Measurements from ENCODE around the gene IFNL3.

The IFNL3 gene

DNA sequence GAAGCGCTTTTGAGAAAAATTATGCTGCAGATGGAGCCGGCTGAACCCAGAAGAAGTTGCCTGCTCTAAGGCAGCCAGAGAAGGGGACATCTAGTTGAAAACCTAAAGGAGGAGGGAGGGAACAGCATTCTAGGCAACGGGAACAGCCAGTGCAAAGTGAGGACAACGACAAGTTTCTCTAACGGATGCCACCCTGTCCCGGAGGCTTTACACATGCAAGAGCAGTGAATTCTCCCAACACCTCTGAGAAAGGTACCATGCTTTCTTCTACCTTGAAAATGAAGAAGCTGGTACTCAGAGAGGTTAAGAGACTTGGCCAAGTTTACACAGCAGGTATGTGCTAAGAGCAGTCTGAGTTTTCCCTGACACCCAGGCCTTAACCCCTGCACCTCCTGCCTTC, 5.9 kb downstream of the IFNL3 start:
- H3K4me3 ChIP-seq = no peak overlapping the region
- DNase-seq (ENCODE audit: low spot score) = no peak
- TF ChIP-seq, protein P1, sequence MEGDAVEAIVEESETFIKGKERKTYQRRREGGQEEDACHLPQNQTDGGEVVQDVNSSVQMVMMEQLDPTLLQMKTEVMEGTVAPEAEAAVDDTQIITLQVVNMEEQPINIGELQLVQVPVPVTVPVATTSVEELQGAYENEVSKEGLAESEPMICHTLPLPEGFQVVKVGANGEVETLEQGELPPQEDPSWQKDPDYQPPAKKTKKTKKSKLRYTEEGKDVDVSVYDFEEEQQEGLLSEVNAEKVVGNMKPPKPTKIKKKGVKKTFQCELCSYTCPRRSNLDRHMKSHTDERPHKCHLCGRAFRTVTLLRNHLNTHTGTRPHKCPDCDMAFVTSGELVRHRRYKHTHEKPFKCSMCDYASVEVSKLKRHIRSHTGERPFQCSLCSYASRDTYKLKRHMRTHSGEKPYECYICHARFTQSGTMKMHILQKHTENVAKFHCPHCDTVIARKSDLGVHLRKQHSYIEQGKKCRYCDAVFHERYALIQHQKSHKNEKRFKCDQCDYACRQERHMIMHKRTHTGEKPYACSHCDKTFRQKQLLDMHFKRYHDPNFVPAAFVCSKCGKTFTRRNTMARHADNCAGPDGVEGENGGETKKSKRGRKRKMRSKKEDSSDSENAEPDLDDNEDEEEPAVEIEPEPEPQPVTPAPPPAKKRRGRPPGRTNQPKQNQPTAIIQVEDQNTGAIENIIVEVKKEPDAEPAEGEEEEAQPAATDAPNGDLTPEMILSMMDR (IDR thresholded peaks at IDR 0.05) = no peak
- H3K27ac ChIP-seq = no peak overlapping the region

- TF ChIP-seq, protein P1 (IDR thresholded peaks at IDR 0.05) = no peak
- Histone ChIP-seq H3K27ac (no peak overlapping the region), H3K4me3 (no peak overlapping the region)
- no peak for DNase-seq (ENCODE audit: low spot score)
Observed at GRCh38 chr19:39238209-39238608, 6.6 kb downstream of the IFNL3 start.

DNA sequence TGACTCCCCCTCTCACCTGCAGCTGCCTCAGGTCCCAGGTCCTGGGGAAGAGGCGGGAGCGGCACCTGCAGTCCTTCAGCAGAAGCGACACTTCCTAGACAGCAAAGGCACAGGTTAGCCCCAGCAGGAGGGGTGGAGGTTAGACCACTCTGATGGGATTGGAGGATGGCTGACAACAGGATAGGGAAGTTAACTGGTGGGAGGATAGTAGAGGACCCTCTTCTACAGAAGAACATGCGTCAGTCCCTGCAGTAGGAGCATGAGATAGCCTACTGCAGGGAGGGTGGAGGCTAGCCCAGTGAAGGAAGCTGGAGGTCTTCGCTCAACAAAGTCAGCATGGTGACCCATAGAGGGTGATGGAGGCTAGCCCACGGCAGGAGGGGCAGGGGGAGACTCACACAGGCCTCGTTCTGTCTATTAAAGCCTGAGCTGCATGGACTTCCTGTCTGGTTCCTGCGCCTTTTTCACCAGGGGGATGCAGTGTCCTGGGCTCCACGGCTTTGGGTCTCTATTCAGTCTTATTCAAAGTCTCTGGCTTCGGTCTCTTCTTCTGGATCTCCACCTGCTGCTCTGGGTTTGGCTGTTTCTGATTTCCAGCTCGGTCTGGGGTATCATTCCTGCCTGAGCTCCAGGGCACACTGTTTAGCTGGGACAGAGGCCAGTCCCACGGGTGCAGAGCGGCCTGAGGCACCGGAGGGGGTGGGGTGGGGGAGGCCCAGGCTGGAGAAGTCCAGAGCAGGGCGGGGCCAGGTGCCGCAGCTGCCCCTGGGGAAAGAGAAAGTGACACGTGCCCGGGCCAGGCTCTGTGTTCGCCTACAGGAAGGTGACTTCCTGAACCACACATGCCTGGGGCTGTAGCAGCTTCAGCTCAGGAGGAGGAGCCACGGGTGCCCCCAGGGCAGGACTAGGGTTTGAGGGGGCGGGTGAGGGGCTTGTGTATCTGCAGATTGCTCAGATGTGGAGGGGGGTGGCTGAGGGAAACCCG, 7.3 kb downstream of the IFNL3 start:
- DNase-seq (ENCODE audit: low spot score) = no peak
- H3K4me3 ChIP-seq = no peak overlapping the region
- TF ChIP-seq, protein P1 (IDR thresholded peaks at IDR 0.05) = no peak
- H3K27ac ChIP-seq = no peak overlapping the region

GRCh38 chr19:39236527-39236926, 8.3 kb downstream of the IFNL3 start:
- H3K4me3 ChIP-seq = no peak overlapping the region
- H3K27ac ChIP-seq = no peak overlapping the region
- DNase-seq (ENCODE audit: low spot score) = no peak
- TF ChIP-seq, protein P1 (IDR thresholded peaks at IDR 0.05) = no peak

- Histone ChIP-seq H3K4me3 (no peak overlapping the region), H3K27ac (no peak overlapping the region)
- DNase-seq (ENCODE audit: low spot score) = no peak
- TF ChIP-seq, protein P1 (IDR thresholded peaks at IDR 0.05) = no peak
Observed at GRCh38 chr19:39232708-39233107, 12.1 kb downstream of the IFNL3 start.

DNA sequence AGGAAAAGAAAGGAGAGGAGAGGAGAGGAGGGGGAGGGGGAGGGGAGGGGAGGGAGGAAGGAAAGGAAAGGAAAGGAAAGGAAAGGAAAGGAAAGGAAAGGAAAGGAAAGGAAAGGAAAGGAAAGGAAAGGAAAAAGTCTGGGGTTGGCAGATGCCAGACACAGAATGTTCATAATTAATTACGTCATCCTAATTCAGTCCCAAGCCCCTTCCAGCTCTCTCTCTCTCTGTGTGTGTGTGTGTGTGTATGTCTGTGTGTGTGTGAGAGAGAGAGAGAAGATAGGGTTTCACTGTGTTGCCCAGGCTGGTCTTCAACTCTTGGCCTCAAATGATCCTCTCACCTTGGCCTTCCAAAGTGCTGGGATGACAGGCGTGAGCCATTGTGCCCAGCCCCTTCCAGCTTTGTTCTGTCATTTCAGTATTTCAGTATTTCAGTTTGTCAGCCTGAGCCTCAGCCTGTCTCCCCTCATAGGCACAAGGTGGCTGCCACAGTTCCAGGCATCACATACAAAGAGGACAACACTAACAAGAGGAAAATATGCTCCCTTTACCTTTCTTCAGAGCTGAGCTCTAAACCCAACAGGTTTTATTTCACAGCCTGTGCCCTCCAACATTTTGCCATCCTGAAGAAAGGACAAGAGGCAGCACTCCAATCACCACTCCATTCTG, 14.6 kb downstream of the IFNL3 start:
- no peak overlapping the region for H3K4me3 ChIP-seq
- TF ChIP-seq, protein P1 (IDR thresholded peaks at IDR 0.05) = no peak
- no peak overlapping the region for H3K27ac ChIP-seq
- DNase-seq (ENCODE audit: low spot score) = no peak
